ENCODE measurements around the gene OBSL1. TPM values are rescaled to one million over a fixed set of nuclear protein-coding genes. Genes with fewer than 3 reads are reported as not detected.

The OBSL1 gene
- total RNA-seq, 1 experiment from 2014 or later, result 82.7 TPM

DNA sequence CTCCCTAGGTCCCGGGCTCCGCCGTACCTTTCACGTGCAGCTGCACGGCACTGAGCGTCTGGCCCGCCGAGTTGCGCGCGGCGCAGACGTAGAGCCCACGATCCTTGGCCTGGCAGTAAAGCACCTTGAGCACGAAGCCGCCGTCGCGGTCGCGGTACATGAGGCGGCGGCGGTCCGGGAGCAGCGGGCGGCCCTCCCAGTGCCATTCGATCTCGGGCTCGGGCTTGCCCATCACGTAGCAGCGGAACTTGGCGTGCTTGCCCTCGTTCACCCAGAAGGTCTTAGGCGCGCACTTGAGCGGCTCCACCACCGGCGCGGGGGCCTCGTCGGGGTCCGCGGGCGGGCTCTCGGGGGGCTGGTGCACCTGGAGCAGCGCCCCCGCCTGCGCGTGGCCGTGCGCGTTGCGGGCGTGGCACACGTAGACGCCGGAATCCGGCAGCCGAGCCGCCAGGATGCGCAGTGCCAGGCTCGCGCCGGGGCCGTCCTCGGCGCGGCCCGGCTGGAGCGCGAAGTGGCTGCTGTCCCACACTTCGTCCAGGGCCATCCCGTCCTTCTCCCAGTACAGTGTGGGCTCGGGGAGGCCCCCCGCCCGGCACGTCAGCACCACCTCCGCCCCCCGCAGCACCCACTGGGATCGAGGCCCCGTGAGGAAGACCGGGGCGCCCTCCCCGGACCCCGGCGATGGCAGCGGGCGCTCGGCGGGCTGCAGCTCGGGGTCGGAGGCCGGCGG is 980 bp downstream of the OBSL1 start:
- in situ Hi-C loops (cut with HindIII; ENCODE audit: low pct_unique_long_range_greater_than_20kb, low sequenced_read_pairs), result no loop called here
- DNase-seq (ENCODE audit: low read depth), result peak; percentile 40

DNA sequence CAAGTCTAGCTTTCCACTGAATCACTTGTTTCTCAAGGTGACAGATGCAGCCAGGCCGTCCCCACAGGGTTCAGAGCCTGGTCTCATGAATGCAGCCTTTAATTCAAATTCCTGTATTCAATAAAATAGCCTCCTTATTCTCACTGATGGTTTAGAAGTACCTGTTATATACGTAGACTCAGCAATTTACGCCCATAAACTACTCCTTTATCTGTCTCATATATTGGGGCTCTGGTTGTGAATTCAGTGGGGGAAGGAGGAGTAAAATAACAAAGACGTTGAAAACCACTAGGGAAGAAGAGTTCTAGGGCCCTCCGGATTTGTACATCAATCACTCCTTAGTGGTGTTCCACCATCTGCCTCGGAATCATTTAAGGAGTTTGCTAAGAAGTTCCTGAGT is 1.7 kb downstream of the OBSL1 start:
- in situ Hi-C loops (cut with HindIII; ENCODE audit: low pct_unique_long_range_greater_than_20kb, low sequenced_read_pairs), result no loop called here
- DNase-seq (ENCODE audit: low read depth), result peak; percentile 14

DNA sequence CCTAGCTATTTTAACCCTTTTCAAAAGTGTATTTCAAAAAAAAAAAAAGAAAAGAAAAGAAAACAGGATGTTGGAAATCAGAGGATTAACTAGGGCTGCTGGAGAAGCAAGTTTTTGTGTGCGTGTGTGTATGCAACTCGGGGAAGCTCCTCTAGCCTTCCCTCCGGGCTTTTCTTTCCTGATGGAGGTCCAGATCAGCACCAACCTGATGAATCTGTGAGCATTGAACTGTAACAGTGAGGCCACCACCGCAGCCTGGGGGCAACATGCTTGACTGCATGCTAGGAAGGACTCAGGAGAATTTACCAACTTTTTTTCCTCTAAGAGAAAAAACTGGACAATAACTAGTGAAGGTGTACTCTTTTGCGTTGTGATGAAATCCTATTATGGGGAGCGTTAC is 2.3 kb downstream of the OBSL1 start:
- DNase-seq (ENCODE audit: low read depth), result peak; percentile 83
- in situ Hi-C loops (cut with HindIII; ENCODE audit: low pct_unique_long_range_greater_than_20kb, low sequenced_read_pairs), result no loop called here

DNA sequence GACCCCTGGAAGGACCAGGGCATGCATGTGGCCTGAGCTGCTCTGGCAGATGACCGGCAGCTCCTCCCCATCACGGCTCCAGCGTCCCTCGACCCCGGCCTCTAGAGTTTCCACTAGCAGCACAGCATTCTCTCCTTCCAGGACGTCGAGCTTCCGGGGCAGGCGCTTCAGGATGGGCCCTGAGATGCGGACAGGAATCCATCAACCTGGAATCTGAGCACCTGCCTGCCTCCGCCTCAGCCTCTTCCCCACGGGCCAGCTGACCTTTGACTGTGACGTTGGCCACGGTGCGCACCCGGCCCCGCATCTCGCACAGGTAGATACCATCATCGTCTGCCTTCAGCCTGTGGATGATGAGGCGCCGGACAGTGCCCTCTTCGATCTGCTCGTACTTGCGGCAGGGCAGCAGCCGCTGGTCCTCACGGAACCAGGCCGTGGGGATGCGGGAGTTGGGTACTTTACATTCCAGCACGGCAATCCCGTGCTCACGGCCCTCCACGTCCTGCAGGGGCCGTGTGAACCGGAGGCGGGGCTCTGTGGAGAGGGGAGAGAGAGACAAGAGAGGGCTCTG is 3.5 kb downstream of the OBSL1 start:
- in situ Hi-C loops (cut with HindIII; ENCODE audit: low pct_unique_long_range_greater_than_20kb, low sequenced_read_pairs), result no loop called here
- no peak for DNase-seq (ENCODE audit: low read depth)

DNA sequence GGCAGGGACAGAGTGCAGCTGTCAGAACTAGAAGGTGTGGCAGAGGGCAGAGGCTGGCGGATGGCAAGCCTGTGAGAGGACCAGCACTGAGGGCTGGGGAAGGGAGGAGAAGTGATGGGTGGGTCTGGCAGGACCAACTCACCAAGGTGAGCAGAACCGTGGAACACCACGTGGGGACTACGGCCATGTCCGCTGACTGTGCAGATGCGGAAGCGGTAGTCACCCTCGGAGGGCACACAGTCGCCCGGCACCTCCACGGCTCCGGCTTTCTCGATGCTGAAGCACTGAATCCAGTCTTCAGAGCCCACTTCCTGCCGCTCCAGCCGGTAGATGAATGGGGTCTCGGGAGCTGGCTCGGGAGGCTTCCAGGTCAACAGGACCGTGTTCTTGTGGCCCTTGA is 4.2 kb downstream of the OBSL1 start:
- in situ Hi-C loops (cut with HindIII; ENCODE audit: low pct_unique_long_range_greater_than_20kb, low sequenced_read_pairs), result no loop called here
- DNase-seq (ENCODE audit: low read depth), result no peak

DNA sequence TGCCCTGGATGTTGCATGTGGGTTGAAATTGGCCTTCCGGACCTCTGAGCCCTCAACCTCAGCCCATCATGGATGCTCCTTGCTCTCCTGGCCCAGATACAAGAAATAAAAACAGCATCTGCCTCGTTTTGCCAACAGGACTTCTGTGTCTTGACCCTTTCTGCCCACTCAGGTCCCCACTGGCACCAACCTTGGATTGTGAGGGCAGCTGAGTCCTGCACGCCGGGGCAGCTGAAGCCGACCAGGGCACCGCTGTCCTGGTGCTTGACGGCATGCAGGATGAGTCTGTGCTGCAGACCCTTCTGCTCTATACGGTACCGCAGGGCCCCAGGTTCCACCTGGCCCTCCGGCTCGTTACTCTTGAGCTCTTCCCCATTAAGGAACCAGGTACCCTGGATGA is 4.7 kb downstream of the OBSL1 start:
- in situ Hi-C loops (cut with HindIII; ENCODE audit: low pct_unique_long_range_greater_than_20kb, low sequenced_read_pairs), result no loop called here
- no peak for DNase-seq (ENCODE audit: low read depth)

DNA sequence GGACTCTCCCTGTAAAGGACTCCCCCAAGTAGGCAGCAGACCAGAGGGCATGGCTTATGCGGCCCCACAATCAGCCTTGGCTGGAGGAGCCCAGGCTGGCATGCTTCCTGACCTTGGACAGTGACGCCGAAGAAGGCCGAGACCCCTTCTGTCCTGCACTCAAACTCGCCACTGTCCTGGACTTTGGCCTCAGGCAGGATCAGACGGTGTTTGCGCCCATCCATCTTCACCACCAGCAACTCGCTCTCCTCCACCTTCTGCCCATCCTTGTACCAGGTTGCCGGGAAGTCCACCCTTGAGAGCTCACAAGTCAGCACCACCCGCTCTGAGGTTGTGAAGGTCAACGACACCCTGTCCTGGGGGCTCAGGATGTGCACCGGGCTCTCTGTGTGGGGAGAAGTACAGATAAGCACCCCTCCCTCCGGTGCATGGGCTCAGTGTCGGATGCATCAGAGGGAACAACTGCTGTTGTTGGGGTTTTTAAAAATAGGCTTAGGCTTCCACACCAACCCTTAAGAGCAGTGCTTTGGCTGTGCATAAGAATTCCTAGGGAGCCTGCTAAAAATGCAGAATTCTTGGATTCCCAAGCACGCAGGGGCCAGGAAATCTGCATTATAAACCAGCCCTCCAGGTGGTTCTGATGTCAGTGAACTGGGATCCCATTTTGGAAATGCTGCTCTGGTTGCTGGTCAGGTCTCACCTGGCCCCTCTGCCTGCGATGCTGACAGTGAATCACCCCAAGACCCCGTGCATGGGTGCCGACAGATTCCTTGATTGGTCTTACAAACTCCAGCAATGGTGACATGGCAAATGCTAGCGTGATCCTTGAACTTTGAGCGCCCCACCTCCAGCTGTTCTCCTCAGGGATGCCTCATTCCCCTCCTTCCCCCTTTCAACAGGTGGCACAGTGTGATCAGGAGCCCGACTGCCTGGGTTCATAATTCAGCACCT is 5.9 kb downstream of the OBSL1 start:
- no peak for DNase-seq (ENCODE audit: low read depth)
- in situ Hi-C loops (cut with HindIII; ENCODE audit: low pct_unique_long_range_greater_than_20kb, low sequenced_read_pairs), result no loop called here

DNA sequence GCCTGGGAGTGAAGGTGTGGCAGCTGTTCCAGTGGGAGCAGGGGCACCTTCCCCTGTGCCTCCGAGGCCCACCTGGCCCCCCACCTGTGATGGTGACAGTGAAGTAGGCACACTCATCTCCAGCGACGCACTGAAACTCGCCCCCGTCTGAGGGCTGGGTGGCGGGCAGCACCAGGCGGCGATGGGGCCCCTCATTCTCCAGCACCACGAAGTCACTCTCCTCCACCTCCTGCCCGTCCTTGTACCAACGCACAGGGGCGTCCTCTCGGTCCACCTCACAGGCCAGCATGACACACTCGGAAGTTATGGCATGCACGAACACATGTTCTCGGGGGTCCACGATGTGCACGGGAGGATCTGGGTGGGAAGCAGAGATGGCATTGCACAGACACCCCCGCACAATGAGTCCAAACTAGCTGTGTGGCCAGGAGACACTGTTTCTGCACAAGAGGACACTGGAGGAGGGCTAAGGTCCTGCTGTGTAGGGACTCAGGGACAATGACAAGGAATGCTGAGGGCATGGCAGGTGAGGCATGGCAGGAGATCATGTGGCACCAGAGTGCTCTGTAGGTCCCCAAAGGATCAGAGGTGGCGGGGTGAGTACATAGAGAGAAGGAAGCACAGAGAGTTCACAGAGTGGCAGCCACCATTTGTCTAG is 7.9 kb downstream of the OBSL1 start:
- DNase-seq (ENCODE audit: low read depth), result no peak
- in situ Hi-C loops (cut with HindIII; ENCODE audit: low pct_unique_long_range_greater_than_20kb, low sequenced_read_pairs), result no loop called here

DNA sequence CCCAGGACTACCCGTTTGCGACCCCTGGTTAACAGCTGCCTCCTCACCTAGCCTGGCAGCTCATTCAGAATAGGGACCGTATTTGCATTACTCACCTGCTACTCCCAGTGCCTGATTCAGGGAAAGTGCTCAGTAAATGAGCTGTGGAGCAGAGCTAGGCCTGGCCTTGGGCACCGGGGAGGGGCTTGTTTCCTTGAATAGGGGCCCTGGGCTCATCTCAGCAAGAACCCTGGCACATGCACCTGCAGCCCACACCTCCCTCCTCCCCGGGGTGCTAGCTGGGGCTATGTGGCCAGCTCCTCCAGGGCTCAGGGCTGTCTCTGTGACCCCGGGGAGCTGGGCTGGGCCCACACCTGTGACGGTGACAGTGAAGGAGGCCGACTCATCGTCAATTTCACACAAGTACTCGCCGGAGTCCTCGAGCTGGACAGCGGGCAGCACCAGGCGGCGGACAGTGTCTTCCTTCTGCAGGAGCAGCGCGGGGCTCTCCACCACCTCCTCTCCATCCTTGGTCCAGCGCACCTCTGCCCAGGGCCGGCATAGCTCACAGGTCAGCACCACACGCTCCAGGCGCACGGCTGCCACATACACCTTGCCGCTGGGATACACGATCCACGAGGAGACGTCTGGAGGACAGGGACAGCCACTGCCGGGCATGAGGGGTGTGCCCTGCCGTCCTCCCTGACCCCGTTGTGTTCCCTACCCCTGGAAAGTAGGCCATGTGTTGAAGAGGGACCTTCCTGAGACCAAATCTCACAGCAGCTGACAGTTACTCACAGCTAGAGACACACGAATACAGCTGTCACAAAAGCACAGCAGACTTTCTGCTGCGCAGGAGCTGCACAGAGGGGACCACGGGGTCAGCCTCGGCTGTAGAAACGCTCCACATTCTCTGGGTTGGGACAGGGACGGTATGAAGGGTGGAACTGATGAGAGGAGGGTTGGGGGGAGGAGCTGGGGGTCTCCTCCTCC is 9.0 kb downstream of the OBSL1 start:
- DNase-seq (ENCODE audit: low read depth), result no peak
- in situ Hi-C loops (cut with HindIII; ENCODE audit: low pct_unique_long_range_greater_than_20kb, low sequenced_read_pairs), result no loop called here

DNA sequence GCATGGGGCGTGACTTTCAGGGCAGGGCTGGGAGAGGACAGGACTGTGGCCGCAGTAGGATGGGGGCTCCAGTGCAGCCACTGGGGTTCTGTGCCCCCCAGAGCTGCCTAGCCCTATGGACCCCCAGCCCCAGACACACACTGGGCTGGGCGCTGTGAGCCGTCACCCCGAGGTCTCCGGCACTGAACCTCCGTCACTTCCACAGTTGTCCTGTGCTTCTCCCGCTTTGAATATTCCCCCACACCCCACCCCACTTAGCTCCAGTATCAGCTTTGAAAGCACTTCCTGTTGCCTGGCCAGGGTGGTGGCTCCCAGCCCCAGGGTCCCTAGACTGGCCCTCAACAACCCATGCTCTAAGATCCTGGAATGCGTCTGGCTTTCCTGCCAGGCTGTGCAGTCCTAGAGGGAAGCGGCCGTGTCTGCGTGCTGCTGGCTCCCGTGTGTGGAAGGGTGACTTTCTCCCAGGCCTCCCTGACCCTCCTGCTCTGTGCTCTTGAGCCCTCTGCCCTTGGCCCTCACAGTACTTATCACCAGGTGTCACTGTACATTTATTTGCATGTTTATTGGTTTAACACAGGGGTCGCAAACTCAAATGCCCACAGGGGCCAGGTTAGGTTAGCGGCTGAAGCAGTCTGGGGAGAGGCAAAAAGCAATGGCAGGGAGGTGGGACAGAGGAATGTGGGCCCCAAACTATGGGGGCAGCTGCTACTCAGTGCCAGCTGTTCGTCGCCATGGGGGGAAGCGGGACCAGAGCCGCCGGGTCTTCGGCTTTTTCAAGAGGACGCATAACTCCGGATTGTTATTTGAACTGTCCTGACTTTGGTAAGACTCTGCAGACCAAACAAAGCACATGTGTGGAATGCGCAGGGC is 9.9 kb downstream of the OBSL1 start:
- no peak for DNase-seq (ENCODE audit: low read depth)
- in situ Hi-C loops (cut with HindIII; ENCODE audit: low pct_unique_long_range_greater_than_20kb, low sequenced_read_pairs), result no loop called here

DNA sequence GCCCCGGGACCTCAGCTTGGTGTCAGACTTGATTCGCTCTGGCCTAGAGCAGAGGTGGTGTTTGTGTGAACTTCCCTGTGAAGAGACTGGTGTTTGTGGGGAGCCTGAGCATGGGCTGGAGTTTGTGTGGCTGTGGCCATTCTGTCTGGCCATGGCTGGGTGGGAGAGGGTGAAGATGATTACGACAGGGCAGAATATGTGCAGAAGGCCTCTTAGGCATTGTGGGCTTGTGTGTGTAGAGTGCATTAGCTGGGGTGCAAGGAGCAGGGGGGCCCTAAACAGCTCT is 10.5 kb downstream of the OBSL1 start:
- no peak for DNase-seq (ENCODE audit: low read depth)
- in situ Hi-C loops (cut with HindIII; ENCODE audit: low pct_unique_long_range_greater_than_20kb, low sequenced_read_pairs), result no loop called here

DNA sequence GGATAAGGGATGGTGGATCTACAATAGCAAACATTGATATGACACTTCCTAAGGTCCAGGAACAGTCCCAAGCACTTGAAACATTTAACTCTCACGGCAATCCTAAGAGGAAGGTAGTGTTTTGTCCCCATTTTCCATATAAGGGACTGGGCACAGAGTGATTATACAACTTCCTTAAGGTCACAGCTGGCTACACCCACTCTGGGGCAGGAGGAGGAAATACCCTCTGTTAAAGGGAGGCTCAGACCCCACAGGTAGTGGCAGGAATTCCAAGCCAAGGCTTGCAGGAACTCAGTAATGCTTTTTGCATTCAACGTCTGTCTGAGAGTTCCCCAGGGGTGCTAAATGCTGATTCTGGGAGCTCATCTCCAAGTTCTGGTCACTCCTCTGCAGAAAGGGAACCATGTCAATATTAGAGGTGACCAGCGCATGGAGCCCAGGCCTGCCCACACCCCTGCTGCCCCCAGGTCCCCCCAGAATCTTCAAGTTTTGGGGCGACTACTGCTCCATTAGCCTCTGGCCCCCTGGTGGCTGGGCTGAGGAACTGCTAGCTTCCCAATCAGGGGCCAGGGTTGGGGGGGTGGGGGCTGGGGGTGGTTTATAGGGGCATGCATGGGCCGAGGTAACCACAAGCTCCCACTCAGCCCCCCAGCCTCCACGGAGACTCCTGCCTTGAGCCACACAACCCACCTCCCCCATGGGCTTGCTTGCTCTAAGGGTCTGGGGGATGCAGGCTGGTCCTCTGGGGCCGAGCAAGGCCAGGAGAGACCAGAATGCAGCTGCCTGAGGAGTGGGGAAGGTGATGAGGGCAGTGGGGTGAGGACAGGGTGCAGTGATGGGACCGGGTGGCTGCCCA is 11.1 kb downstream of the OBSL1 start:
- in situ Hi-C loops (cut with HindIII; ENCODE audit: low pct_unique_long_range_greater_than_20kb, low sequenced_read_pairs), result no loop called here
- no peak for DNase-seq (ENCODE audit: low read depth)

DNA sequence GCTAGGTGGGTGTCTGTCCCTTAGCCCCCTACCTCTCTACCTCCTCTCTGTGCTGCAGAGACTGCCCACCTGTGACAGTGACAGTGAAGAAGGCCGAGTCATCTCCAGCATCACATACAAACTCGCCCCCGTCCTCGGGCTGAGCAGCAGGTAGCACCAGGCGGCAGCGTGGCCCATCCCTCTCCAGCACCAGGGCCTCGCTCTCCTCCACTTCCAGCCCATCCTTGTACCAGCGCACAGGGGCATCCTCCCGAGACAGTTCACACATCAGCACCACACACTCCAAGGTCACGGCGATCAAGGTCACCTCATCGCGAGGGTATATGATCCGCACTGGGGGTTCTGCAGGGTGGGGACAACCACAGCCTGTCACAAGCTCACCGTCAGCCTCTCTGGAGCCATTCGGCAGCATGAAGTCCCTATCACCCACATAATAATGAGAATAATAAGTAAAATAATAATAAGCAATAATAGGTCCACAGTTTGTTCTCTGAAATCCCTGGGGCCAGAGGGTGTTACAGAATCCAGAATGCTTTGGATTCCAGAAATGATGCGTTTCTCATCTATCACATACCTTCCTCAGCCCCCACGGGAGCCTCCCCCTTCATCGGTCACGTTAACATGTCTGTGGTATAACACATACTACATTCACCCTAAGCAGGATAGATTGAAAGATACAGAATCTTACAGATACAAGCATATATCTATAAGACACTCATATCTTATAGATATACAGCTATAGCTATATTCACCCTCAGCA is 12.0 kb downstream of the OBSL1 start:
- in situ Hi-C loops (cut with HindIII; ENCODE audit: low pct_unique_long_range_greater_than_20kb, low sequenced_read_pairs), result no loop called here
- DNase-seq (ENCODE audit: low read depth), result no peak

DNA sequence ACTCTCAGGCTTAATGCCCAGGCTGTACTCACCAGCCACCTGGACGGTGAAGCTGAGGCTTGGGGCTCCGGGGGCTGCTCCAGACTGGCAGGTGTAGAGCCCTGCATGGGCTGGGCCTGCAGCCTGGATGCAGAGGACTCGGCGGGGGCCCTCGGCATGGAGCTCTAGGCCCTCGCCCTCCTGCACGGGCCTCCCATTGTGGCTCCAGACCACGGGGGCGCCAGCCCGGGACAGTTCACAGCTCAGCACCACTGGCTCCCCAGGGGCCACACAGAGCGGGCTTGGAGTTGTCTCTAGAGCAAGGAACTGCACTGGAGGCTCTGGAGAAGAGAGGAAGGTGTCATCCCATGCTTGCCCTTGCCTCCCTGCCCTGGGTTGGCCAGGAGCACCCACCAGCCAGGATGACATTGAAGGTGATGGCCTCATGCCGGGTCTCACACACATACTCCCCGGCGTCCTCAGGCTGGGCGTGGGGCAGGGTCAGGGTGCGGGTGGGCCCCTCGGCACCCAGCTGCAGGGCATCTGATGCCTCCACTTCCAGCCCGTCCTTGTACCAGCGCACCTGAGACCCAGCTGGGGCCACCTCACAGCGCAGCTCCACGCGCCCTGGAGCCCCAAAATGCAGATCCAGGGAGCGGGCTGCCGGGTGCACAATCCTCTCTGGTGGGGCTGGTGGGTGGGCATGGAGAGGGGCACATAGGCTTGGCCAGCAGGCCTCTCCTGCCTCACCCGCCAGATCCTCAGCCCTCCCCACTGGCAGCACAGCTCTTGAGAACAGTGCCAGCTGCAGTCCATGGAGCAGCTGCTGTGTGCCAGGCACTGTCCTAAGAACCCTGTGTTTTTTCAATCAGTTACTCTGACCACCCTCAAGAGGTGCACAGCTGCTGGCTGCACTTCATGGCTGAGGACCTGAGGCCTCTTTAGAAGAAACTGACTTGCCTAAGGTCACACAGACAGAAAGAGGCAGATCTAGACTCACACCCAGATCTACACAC is 13.3 kb downstream of the OBSL1 start:
- no peak for DNase-seq (ENCODE audit: low read depth)
- in situ Hi-C loops (cut with HindIII; ENCODE audit: low pct_unique_long_range_greater_than_20kb, low sequenced_read_pairs), result no loop called here
